ENCODE results near the gene SRRM4.
"Not testable (repeated sequence)": the region's sequence is repeated elsewhere in the genome, so short reads cannot be mapped to it uniquely, and the experiment has no call there.

Gene SRRM4

GRCh38 chr12:119008691-119009221 is 27.4 kb downstream of the SRRM4 start:
- DNase-seq: no peak

GRCh38 chr12:119011231-119011630 is 29.9 kb downstream of the SRRM4 start:
- DNase-seq: no peak

DNA sequence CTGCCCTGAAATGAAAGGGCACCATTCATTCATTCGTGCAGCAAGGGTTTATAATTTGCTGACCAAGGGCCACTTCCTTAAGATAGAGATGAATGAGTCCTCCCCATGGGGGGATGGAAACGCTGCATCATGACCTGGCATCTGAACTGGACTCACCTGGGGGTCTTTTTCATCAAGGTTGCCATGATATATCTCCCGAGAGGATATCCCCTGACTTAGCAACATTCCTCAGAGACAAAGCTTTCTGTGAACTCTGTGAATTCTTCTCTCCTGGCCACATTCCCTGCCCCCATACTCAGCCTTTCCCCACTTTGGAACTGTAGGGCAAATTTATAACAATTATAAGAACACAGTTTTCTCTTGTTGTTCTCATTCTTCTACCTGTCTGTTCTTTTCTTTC is 30.8 kb downstream of the SRRM4 start:
- no peak for DNase-seq

- DNase-seq: no peak
Measured at GRCh38 chr12:119013023-119013422, 31.7 kb downstream of the SRRM4 start.

GRCh38 chr12:119014368-119014767 is 33.0 kb downstream of the SRRM4 start:
- DNase-seq: no peak

DNA sequence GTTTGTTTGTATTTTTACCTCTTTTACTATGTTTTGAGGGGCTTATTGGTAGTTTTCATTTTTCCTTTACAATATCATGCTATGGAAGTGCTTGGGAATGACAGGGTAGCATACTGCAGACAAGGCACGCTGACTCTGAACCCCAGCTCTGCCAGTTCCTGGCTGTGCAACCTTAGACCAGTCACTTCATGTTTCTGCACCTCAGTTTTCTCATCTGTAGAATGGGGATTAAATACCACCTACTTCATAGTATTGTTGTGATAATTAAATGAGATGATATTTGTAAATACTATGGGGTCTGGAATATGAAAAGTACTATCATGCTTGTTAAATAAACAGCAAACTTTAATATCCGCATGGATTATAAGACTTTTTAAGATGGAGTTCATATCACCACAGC is 35.4 kb downstream of the SRRM4 start:
- DNase-seq: no peak

DNA sequence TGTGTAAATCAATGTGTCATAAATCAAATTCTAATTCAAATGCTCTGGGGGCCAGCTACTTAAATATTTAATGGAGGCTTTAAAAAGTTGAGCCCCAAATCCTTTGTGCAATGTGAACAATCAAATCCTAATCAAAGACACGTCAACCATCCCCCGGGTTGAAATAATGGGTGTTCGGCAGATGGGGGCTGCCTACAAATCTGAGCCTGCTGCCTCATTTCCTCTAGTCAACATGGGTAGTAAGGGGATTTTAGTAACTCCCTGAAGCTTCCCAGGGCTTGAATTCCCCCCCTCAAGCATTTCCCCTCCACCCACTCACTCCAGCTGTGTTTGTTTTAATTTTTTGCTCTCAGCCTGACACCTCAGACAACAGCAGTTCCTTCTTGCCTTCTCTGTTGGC is 37.8 kb downstream of the SRRM4 start:
- DNase-seq: no peak

DNA sequence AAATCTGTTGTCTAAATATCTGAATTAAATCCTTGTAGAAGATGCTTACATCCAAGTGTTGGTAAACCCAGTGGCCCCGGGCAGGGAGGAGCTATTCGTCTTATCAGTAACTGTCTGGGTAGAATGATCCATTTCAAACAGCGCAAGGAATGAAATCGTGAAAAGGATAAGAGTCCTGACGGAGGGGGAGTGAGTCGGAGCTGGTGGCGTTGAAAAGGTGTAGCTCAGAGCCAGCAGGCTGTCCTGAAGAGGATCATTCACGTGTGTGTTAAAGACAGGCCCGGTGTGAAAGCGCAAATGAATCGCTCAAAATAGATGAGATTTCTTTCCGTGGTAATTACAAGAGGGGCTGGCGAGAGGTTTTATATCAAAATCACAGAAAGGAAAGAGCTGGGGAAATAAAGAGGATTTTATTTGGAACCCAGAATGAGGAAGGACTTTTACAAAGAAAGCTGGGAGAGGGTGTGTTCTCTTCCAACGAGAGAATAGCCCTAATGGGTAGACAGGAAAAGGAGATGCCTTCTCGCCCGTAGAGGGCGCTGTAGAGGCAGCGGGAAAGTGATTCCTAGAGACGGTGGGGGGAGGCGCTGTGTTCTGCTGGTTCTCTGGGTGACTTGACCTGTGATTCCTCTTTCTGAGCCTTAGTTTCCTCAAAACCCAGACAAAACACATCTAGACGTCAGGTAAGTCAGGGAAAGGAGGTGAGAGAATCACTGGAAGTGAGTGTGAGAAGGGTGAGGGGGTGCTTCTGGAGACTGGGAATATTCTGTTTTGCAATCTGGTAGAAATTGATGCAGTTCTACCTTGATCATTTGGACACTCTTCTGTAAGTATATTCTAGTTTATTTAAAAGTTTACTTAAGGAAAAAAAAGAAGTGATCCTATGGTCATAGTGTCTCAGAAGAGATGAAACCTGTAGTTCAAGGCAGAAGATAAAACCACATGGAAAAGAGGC is 39.3 kb downstream of the SRRM4 start:
- no peak for DNase-seq

DNA sequence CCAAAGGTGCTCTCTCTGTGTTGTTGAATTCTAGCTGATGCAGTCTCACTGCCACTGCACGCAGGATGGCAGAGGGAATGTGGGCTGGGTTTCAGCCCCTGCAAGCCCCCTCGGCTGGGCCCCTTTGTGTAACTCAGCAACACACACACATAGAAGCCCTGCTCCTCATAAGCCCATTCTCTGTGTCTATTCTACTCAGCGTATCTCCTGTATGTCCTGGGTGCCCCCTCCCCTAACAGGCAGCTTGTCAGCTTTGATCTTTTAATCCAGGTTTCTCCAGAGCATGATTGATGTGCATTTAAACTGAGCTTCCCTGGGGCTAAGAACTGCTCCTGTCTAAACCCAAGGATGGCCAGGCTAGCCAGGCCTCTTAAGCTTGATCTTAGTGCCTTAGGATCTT is 43.0 kb downstream of the SRRM4 start:
- DNase-seq: no peak

- DNase-seq: no peak
Measured at GRCh38 chr12:119025786-119026185, 44.4 kb downstream of the SRRM4 start.

GRCh38 chr12:119033332-119033731 is 52.0 kb downstream of the SRRM4 start:
- DNase-seq: not testable (repeated sequence)

GRCh38 chr12:119036878-119037825 is 55.8 kb downstream of the SRRM4 start:
- no peak for DNase-seq

GRCh38 chr12:119044094-119044493 is 62.8 kb downstream of the SRRM4 start:
- DNase-seq: no peak

DNA sequence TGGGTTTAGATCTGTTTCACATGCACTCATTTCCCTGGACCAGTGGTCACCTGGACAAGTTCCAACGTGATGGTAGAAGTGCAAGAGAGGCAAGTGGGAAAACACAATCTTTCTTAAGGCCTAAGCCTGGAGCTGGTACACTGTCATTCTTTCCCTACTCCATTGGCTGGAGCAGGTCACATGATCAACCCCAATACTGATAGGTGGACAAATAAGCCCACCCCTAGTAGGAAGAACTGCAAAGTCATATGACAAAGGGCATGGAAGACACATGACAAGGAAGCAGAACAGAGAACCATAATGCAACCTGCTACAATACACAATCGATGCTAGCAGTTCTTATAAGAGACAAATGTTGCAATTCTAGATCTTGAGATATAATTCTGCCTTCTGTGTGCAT is 66.3 kb downstream of the SRRM4 start:
- no peak for DNase-seq

GRCh38 chr12:119050663-119051062 is 69.3 kb downstream of the SRRM4 start:
- no peak for DNase-seq

GRCh38 chr12:119051474-119051873 is 70.1 kb downstream of the SRRM4 start:
- DNase-seq: no peak

GRCh38 chr12:119052001-119052400 is 70.7 kb downstream of the SRRM4 start:
- no peak for DNase-seq

- DNase-seq: no peak
Measured at GRCh38 chr12:119055977-119056376, 74.6 kb downstream of the SRRM4 start.

- peak in 1 of 2 donors; percentile 3 for DNase-seq
Measured at GRCh38 chr12:119060847-119061796, 79.8 kb downstream of the SRRM4 start.

DNA sequence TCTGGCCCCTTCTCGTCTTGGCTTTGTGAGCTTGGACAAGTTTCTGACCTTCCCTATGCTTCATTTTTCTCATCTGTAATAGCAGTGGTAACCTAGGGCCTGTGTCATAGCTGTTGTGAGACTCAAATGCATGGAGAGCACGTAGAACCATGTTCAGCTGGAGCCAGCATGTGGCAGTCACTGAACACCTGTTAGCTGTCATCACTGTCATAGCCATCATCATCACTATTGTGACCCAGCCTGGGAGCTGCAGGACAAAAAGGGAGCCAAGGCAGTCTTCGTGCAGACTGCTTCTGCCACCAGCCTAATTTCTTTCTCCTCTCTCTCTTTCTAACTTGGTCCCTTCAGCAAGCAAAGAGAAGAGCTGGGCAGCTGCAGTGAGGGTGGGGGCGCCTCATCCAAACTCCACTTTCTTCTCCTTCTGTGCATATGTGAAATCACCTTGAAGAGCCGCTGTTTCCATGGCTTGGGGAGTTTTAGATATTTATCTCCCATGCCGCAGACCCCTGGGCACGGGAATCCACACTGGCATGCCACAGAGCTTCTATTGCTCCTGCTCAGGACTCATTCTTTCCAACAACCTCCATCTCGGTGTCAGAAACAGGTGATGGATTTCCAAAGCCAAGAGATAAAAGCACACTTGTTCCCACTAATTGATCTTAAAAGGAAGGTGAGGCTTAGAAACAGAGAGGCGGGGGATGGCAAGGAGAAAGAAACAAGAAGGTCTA is 87.0 kb downstream of the SRRM4 start:
- no peak for DNase-seq

- no peak for DNase-seq
Measured at GRCh38 chr12:119069147-119069642, 87.9 kb downstream of the SRRM4 start.

Measured in CD4-positive, alpha-beta T cell treated with Interleukin-4 for 1 hour (primary cell).